IPS DF 6.9 (cell line): ENCODE results near the gene PHF24.
"Not testable (repeated sequence)": the region's sequence is repeated elsewhere in the genome, so short reads cannot be mapped to it uniquely, and the experiment has no call there.

Source experiments
- DNase-seq: peaks from one replicate; pipeline ENCODE4 v3.0.0-alpha.2; 2013; ENCODE audit warnings: low read depth, low spot score
- H3K27ac ChIP-seq: one replicate; pipeline ENCODE4 v1.5.1; 2013; ENCODE audit warnings: low read length, control low read depth
- H3K27me3 ChIP-seq: 2 replicates; pipeline ENCODE4 v1.6.1; 2013; ENCODE audit warnings: mild to moderate bottlenecking, low read length; ENCODE audit not compliant: control insufficient read depth, insufficient read depth
- H3K36me3 ChIP-seq: 2 replicates; pipeline ENCODE4 v1.6.1; 2013; ENCODE audit warnings: low read length; ENCODE audit not compliant: control insufficient read depth, insufficient read depth
- H3K4me1 ChIP-seq: 2 replicates; pipeline ENCODE4 v1.6.1; 2013; ENCODE audit warnings: low read length; ENCODE audit not compliant: control insufficient read depth, insufficient read depth
- H3K4me3 ChIP-seq: 2 replicates; pipeline ENCODE4 v1.5.1; 2013; ENCODE audit warnings: mild to moderate bottlenecking, low read length
- H3K9me3 ChIP-seq: 2 replicates; pipeline ENCODE4 v1.6.1; 2013; ENCODE audit warnings: low read length, inconsistent platforms; ENCODE audit not compliant: control insufficient read depth, insufficient read depth
- WGBS: extraction: QIAGEN DNeasy Blood & Tissue Kit; methylation state at CpG from one replicate; pipeline ENCODE4 v1.1.7; 2013; ENCODE audit warnings: mixed read lengths, missing lambda C conversion rate; ENCODE audit not compliant: insufficient read length, insufficient coverage; 5-methylcytosine and 5-hydroxymethylcytosine counted together

Gene PHF24

GRCh38 chr9:34957492-34958410 is at the start of gene PHF24:
PHF24 (plus strand) TSS chr9:34958285; CDS start chr9:34971299, 13,014 bp downstream.
- H3K4me3 ChIP-seq, result peak within 1 kb of the TSS; percentile 84
- WGBS, result no CpG with 5 or more reads among the region's 116 CpGs
- H3K36me3 ChIP-seq, result no peaks in the 10 kb centered on the region
- H3K27me3 ChIP-seq, result peaks cover 8% of the 10 kb centered on the region; the same call in 1 of the 2 replicates
- H3K9me3 ChIP-seq, result no peaks in the 10 kb centered on the region
- peaks cover 4% of the 10 kb centered on the region; the same call in 1 of the 2 replicates for H3K4me1 ChIP-seq
- DNase-seq, result no peak
- no peak within 1 kb of the TSS for H3K27ac ChIP-seq

DNA sequence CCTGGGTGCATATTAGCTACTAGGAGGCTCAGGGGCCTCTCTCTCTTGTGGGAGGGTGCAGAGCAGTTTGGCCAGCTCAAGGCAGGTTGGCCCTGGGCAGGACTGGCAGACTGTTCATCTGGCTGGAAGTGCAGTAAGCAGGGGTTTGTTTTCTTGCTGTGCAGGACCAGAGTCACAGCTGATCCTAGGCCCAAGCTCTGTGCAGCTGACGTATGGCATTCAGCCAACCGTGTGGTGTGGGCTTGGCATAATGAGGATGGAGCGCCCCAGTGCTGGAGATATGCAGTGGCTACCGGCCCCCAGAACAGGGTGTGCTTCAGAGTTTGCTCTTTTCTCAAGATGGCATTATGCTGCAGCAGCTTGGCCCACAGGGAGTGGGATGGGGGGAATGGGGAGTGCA is 31.0 kb upstream of the PHF24 start:
- no peak for DNase-seq
- H3K9me3 ChIP-seq, result no peaks in the 10 kb centered on the region
- WGBS, result no CpG with 5 or more reads among the region's 4 CpGs
- H3K4me1 ChIP-seq, result no peaks in the 10 kb centered on the region
- no peak overlapping the region for H3K27ac ChIP-seq
- H3K36me3 ChIP-seq, result no peaks in the 10 kb centered on the region; the same call in 1 of the 2 replicates
- no peaks in the 10 kb centered on the region for H3K27me3 ChIP-seq
- H3K4me3 ChIP-seq, result no peak overlapping the region; the same call in 1 of the 2 replicates

DNA sequence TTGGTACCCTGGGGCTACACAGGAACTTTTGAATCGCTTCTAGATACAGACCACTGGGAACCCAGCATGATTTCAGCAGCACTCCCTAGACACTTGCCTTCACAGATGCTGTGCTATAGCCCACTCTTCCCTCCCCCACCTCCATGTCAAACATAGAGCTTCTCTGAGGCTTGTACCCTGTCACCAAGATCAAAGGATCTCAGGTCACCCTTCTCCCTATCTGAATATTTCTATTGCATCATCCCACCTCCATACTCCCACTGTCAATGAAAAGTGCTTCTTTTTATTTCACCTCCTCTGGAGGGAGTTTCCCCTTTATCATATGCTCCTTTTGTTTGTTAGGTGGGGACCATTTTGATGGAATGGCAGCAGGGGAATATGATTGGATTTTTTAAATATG is 29.2 kb upstream of the PHF24 start:
- no peaks in the 10 kb centered on the region for H3K27me3 ChIP-seq
- WGBS, result no CpG with 5 or more reads among the region's 1 CpG
- H3K9me3 ChIP-seq, result no peaks in the 10 kb centered on the region
- no peaks in the 10 kb centered on the region for H3K4me1 ChIP-seq
- no peak overlapping the region for H3K4me3 ChIP-seq
- no peak overlapping the region for H3K27ac ChIP-seq
- DNase-seq, result no peak
- H3K36me3 ChIP-seq, result no peaks in the 10 kb centered on the region; the same call in 1 of the 2 replicates

DNA sequence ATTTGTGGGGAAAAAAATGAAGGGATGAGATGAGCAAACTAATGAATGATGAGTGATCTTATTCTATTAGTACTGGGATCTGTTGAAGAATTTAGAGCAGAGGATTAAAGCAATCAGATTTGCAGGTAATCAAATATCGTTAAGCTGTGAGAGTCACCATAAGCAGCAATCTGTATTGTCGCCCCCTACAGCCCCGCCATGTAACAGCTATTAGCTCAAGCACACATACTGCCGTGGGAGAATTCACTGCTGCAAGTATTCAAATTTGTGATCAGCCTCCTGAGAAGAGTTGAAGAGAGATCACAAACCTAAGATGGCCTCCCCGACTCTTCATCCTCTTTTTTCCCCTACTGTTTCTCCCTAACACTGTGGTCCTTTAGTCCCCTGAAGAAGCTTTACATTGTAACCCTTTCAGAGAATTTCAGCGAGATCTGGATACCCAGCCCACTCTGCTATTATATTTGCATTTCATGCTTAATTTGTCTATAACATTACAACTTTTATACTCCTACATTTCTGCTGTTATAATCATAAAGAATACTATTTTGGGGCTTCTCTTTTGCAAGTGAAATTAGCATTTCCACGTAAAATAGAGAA is 28.5 kb upstream of the PHF24 start:
- H3K9me3 ChIP-seq, result no peaks in the 10 kb centered on the region
- WGBS, result no CpG with 5 or more reads among the region's 7 CpGs
- H3K36me3 ChIP-seq, result no peaks in the 10 kb centered on the region; the same call in 1 of the 2 replicates
- no peak overlapping the region for H3K27ac ChIP-seq
- H3K27me3 ChIP-seq, result no peaks in the 10 kb centered on the region
- no peak overlapping the region for H3K4me3 ChIP-seq
- DNase-seq, result peak; percentile 9
- H3K4me1 ChIP-seq, result no peaks in the 10 kb centered on the region

DNA sequence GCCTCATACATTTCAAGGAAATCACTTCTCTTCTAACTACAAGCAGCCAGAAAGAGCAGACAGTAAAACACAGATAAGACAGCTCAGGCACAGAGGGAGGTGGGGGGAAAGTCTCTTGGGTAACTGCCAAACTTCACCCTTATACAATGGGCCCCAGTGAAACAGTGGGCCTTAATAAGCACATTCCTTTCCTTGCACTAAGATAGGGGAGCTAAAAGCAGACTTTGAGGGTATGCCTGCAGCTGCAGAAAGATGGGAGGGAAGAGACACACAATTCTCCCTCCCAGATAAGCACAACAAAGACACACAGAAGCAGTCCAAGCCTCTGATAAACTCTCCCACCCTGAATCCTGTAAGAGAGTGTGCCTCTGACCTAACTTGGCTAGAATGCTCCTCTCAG is 18.1 kb upstream of the PHF24 start:
- not testable (repeated sequence) for H3K4me1 ChIP-seq, H3K4me3 ChIP-seq, H3K27me3 ChIP-seq, H3K9me3 ChIP-seq, H3K27ac ChIP-seq, H3K36me3 ChIP-seq, DNase-seq

- Histone ChIP-seq H3K27me3 (no peaks in the 10 kb centered on the region), H3K27ac (no peak overlapping the region), H3K4me3 (no peak overlapping the region), H3K4me1 (no peaks in the 10 kb centered on the region), H3K9me3 (no peaks in the 10 kb centered on the region), H3K36me3 (no peaks in the 10 kb centered on the region)
- no peak for DNase-seq
- no CpG with 5 or more reads among the region's 2 CpGs for WGBS
These were observed 9.6 kb upstream of the PHF24 start for GRCh38 chr9:34948451-34948850.

- no CpG with 5 or more reads among the region's 2 CpGs for WGBS
- no peak overlapping the region for H3K4me3 ChIP-seq
- H3K9me3 ChIP-seq, result no peaks in the 10 kb centered on the region
- no peak overlapping the region for H3K27ac ChIP-seq
- peaks cover 4% of the 10 kb centered on the region; the same call in 1 of the 2 replicates for H3K4me1 ChIP-seq
- no peak for DNase-seq
- H3K36me3 ChIP-seq, result no peaks in the 10 kb centered on the region
- peaks cover 8% of the 10 kb centered on the region; the same call in 1 of the 2 replicates for H3K27me3 ChIP-seq
These were observed 3.9 kb upstream of the PHF24 start for GRCh38 chr9:34954225-34954624.

- DNase-seq, H3K9me3 ChIP-seq, H3K27me3 ChIP-seq, H3K36me3 ChIP-seq, H3K4me1 ChIP-seq, H3K4me3 ChIP-seq, H3K27ac ChIP-seq: not testable (repeated sequence)
- no CpG with 5 or more reads among the region's 7 CpGs for WGBS
These were observed 2.0 kb upstream of the PHF24 start for GRCh38 chr9:34956066-34956465.

- WGBS, result no CpG with 5 or more reads among the region's 4 CpGs
- no peak for DNase-seq
- Histone ChIP-seq H3K27me3 (peaks cover 8% of the 10 kb centered on the region; the same call in 1 of the 2 replicates), H3K4me1 (peaks cover 4% of the 10 kb centered on the region; the same call in 1 of the 2 replicates), H3K36me3 (no peaks in the 10 kb centered on the region), H3K4me3 (no peak overlapping the region), H3K27ac (no peak overlapping the region), H3K9me3 (no peaks in the 10 kb centered on the region)
These were observed 1.4 kb upstream of the PHF24 start for GRCh38 chr9:34956648-34957047.

DNA sequence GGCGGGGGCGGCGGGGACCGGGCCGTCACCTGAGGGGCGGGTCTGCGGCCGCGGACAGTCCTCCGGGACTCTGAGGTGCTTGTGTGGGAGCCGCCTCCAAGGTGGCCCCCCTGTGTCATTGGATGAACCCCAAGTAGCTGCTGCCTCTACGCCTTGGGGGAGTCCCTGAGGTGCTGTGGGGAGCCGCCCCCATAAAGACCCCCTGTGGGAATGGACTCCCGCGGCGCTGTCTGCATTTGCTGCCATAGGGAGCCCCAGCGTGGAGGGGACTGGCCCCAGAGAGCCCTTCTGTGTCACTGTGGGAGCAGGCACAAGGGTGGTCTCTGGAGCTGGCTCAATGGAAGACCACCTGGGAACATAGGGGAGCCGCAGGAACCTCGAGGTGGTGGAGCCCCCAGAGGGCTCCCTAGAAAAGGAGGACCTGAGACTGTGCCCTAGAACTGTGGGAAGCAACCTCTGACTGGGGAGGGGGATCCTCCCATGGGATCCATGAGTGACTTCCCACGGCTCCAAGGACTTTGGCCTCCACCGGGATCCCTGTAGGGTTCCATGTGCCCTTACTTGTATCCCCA is 412 bp downstream of the PHF24 start:
- H3K4me3 ChIP-seq, result peak overlapping the region; percentile 84; the same call in 1 of the 2 replicates
- WGBS, result no CpG with 5 or more reads among the region's 21 CpGs
- H3K27me3 ChIP-seq, result peaks cover 8% of the 10 kb centered on the region; the same call in 1 of the 2 replicates

More for the DNA sequence above, 412 bp downstream of the PHF24 start:
- peaks cover 4% of the 10 kb centered on the region; the same call in 1 of the 2 replicates for H3K4me1 ChIP-seq
- H3K27ac ChIP-seq, result no peak overlapping the region
- no peak for DNase-seq
- no peaks in the 10 kb centered on the region for H3K36me3 ChIP-seq
- H3K9me3 ChIP-seq, result no peaks in the 10 kb centered on the region
